ENCODE measurements around the gene TSC22D4.

TSC22D4 gene

GRCh38 chr7:100496509-100496908, 17.5 kb upstream of the TSC22D4 start:
- peaks cover 0 to 22% of the 10 kb centered on the region in 2 donors for H3K27me3 ChIP-seq
- TF ChIP-seq, protein P1, sequence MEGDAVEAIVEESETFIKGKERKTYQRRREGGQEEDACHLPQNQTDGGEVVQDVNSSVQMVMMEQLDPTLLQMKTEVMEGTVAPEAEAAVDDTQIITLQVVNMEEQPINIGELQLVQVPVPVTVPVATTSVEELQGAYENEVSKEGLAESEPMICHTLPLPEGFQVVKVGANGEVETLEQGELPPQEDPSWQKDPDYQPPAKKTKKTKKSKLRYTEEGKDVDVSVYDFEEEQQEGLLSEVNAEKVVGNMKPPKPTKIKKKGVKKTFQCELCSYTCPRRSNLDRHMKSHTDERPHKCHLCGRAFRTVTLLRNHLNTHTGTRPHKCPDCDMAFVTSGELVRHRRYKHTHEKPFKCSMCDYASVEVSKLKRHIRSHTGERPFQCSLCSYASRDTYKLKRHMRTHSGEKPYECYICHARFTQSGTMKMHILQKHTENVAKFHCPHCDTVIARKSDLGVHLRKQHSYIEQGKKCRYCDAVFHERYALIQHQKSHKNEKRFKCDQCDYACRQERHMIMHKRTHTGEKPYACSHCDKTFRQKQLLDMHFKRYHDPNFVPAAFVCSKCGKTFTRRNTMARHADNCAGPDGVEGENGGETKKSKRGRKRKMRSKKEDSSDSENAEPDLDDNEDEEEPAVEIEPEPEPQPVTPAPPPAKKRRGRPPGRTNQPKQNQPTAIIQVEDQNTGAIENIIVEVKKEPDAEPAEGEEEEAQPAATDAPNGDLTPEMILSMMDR (IDR thresholded peaks at IDR 0.05): no peak
- intact Hi-C loops (cut with DNase I; ENCODE audit: low total_unique reads): no loop called here

GRCh38 chr7:100493476-100494264, 14.7 kb upstream of the TSC22D4 start:
- no peak overlapping the region for H3K27ac ChIP-seq
- H3K4me1 ChIP-seq: peaks cover 0 to 9% (median 6%) of the 10 kb centered on the region in 4 donors
- DNase-seq: no peak
- peak overlapping the region; percentile 28 to 34 for H3K4me3 ChIP-seq
- H3K9me3 ChIP-seq: no peaks in the 10 kb centered on the region
- TF ChIP-seq, protein P1 (IDR thresholded peaks at IDR 0.05): no peak
- H3K36me3 ChIP-seq: no peaks in the 10 kb centered on the region
- H3K27me3 ChIP-seq: peaks cover 0 to 40% of the 10 kb centered on the region in 2 donors
- intact Hi-C loops (cut with DNase I; ENCODE audit: low total_unique reads): no loop called here

More at GRCh38 chr7:100496509-100496908, 17.5 kb upstream of the TSC22D4 start:
- DNase-seq: no peak
- Histone ChIP-seq H3K36me3 (no peaks in the 10 kb centered on the region), H3K9me3 (no peaks in the 10 kb centered on the region), H3K4me1 (peaks cover 0 to 9% (median 6%) of the 10 kb centered on the region in 4 donors), H3K4me3 (no peak overlapping the region), H3K27ac (no peak overlapping the region)

DNA sequence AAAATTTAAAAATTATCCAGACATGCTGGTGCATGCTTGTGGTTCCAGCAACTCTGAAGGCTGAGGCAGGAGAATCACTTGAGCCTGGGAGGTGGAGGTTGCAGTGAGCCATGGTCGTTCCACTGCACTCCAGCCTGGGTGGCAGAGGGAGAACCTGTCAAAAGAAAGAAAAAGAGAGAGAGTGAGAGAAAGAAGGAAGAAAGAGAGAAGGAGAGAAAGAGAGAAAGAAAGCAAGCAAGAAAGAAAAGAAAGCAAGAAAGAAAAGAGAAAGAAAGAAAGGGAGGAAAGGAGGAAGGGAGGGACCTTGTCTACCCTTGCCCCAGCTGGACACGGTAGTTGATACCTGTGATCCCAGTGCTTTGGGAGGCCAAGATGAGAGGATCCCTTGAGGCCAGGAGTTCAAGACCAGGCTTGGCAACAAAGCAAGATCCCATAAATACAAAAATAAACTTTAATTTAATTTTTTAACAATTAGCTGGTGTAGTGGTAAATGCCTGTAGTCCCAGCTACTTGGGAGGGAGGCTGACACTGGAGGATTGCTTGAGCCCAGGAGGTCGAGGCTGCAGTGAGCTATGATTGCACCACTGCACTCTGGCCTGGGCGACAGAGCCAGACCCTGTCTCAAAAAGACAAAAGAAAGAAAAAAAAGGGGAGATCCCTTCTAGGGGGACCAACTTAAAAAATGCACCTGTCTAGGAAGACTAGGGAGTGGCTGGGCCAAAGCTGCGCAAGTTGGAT, 13.9 kb upstream of the TSC22D4 start:
- no peaks in the 10 kb centered on the region for H3K9me3 ChIP-seq
- DNase-seq: no peak
- no peak overlapping the region for H3K27ac ChIP-seq
- no peak overlapping the region for H3K4me3 ChIP-seq
- H3K27me3 ChIP-seq: peaks cover 0 to 43% of the 10 kb centered on the region in 2 donors
- H3K36me3 ChIP-seq: no peaks in the 10 kb centered on the region
- TF ChIP-seq, protein P1 (IDR thresholded peaks at IDR 0.05): no peak
- peaks cover 0 to 9% (median 6%) of the 10 kb centered on the region in 4 donors for H3K4me1 ChIP-seq
- intact Hi-C loops (cut with DNase I; ENCODE audit: low total_unique reads): no loop called here

DNA sequence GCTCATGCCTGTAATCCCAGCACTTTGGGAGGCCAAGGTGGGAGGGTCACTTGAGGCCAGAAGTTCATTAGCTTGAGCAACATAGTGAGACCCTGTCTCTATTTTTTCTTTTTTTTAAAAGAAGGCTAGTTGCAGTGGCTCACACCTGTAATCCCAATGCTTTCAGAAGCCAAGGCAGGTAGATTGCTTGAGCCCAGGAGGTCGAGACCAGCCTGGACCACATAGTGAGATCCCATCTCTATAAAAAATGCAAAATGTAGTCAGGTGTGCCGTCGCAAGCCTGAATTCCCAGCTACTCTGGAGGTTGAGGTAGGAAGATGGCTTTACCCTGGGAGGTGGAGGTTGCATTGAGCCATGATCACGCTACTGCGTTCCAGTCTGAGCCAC, 12.2 kb upstream of the TSC22D4 start:
- Histone ChIP-seq H3K4me3 (no peak overlapping the region), H3K9me3 (no peaks in the 10 kb centered on the region), H3K27ac (no peak overlapping the region), H3K4me1 (peaks cover 0 to 9% (median 6%) of the 10 kb centered on the region in 4 donors), H3K36me3 (no peaks in the 10 kb centered on the region), H3K27me3 (peaks cover 0 to 50% of the 10 kb centered on the region in 2 donors)
- DNase-seq: no peak
- TF ChIP-seq, protein P1 (IDR thresholded peaks at IDR 0.05): no peak
- intact Hi-C loops (cut with DNase I; ENCODE audit: low total_unique reads): no loop called here

- H3K27me3 ChIP-seq: peaks cover 0 to 50% of the 10 kb centered on the region in 2 donors
- no peaks in the 10 kb centered on the region for H3K36me3 ChIP-seq
- no peak overlapping the region for H3K27ac ChIP-seq
Observed at GRCh38 chr7:100490483-100491191, 11.6 kb upstream of the TSC22D4 start.

More at GRCh38 chr7:100490483-100491191, 11.6 kb upstream of the TSC22D4 start:
- Histone ChIP-seq H3K4me1 (peaks cover 0 to 9% (median 6%) of the 10 kb centered on the region in 4 donors), H3K4me3 (no peak overlapping the region), H3K9me3 (no peaks in the 10 kb centered on the region)
- intact Hi-C loops (cut with DNase I; ENCODE audit: low total_unique reads): no loop called here
- TF ChIP-seq, protein P1 (IDR thresholded peaks at IDR 0.05): no peak
- DNase-seq: no peak
